NCI-H526 treated with DMSO at 0.1 percent for 48 hours (cell line): Measurements from ENCODE around the gene ZFAND3.

Experiments
- DNase-seq: peaks from one replicate; lab custom pipeline; 2025; lab: John Stamatoyannopoulos, UW

The ZFAND3 gene

GRCh38 chr6:37798436-37799262, 20.9 kb upstream of the ZFAND3 start:
- no peak for DNase-seq

DNA sequence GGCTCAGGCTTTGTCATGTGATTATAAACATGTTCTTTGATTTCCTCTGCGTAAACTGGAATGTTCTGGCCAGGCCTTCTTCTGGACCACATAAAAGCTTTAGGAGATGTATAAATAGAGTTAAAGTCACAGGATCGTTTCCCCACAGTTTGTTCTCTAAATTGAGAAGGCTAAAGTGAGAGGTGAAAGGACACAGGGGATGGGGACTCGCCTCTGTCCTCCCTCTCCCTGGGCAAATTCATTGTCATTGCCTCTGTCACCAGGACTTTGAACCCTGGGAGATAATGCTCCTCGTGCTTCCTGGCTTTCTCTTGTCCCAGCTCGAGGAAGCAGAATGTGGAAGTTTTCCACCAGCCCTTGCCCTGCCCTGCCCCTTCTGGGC, 20.3 kb upstream of the ZFAND3 start:
- no peak for DNase-seq

GRCh38 chr6:37800703-37801604, 18.6 kb upstream of the ZFAND3 start:
- DNase-seq = no peak

DNA sequence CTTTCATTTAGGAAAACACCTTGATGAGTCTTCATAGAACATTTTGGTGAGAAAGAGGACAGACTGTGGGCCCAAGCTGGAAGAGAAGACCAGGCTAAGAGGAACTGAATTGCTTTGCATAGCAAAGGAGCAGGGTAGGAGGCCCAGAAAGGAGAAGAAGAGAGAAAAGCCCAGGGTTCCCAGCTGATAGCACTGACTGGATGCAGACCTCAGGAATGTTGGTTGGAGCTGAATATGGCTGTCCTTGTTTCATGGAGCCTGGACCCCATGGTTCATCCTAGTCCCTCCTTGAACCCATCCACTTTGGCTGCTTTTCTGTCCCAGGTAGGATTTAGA, 18.0 kb upstream of the ZFAND3 start:
- DNase-seq = no peak

- DNase-seq = no peak
Measured at GRCh38 chr6:37802810-37803209, 16.7 kb upstream of the ZFAND3 start.

- DNase-seq = no peak
Measured at GRCh38 chr6:37804586-37804985, 14.9 kb upstream of the ZFAND3 start.

DNA sequence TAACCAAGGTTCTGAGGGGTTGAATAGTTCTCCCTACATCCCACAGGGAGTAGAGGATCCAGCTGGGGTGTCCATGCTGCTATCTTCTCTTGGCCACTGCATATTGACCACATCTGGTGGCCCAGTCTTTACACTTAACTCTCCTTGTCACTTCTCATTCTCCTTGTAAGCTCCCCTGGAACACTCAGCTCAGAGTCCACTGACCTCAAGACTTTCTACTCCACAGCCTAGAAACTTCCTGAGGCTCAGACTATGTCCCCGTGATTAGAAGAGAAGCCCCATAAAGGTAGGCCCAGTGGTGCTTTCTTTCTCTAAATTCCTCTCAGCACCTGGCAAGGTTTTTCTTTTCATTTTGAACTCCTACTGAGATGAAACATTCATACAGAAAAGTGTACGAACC, 13.3 kb upstream of the ZFAND3 start:
- no peak for DNase-seq

- peak; percentile 61 for DNase-seq
Measured at GRCh38 chr6:37807656-37808055, 11.9 kb upstream of the ZFAND3 start.

DNA sequence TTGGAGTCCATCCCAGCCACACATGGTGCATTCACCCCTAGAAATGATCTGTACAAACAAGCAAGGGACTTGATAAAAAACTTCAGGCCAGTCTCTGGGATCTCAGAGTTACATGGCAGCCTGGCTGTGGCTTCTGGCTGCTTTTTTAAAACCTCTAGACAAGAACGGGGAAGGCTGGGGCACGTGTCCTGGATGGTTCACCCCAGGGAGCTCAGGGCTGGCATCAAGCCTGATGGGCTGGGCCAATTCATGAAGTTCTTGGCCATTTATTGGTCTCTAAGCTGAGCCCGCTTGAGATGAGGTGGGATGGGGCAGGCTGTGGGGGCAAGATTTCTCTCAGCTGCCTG, 10.4 kb upstream of the ZFAND3 start:
- DNase-seq = no peak

DNA sequence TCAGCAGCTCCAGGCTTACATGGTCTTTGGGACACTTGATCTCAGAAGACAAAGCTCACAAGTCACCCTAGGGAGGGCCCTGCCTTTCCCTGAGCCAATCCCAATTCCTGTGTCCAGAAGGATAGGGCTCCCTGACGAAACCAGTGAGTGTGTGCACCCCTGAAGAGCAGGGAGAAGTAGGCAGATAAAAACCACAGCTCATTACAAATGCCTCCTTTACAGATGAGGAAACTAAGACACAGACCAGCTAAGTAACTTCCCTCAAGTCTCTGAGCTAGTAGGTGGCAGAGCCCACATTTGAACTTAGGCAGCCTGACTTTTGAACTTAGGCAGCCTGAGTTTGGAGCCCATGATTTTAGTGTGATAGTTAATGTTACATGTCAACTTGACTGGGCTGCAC, 6.7 kb upstream of the ZFAND3 start:
- no peak for DNase-seq

DNA sequence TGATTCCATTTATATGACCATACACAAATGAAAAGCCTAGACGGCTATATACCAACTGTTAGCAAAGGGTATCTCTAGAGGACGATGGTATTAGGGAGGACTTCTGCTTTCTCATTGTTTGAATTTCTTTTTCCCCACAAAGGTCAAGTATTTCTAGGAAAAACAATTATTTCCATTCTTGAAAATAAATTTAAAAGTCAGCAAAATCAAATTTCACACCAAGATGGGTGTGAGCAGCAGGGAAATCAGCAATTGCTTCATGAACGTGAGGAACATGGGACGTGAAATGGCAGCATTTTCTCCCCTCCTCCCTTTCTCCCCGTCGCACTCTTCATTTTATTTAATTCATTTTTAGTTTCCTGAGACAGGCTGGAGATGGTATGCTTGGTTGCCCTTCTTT, 5.2 kb upstream of the ZFAND3 start:
- no peak for DNase-seq

GRCh38 chr6:37816599-37817375, 2.7 kb upstream of the ZFAND3 start:
- DNase-seq = no peak

DNA sequence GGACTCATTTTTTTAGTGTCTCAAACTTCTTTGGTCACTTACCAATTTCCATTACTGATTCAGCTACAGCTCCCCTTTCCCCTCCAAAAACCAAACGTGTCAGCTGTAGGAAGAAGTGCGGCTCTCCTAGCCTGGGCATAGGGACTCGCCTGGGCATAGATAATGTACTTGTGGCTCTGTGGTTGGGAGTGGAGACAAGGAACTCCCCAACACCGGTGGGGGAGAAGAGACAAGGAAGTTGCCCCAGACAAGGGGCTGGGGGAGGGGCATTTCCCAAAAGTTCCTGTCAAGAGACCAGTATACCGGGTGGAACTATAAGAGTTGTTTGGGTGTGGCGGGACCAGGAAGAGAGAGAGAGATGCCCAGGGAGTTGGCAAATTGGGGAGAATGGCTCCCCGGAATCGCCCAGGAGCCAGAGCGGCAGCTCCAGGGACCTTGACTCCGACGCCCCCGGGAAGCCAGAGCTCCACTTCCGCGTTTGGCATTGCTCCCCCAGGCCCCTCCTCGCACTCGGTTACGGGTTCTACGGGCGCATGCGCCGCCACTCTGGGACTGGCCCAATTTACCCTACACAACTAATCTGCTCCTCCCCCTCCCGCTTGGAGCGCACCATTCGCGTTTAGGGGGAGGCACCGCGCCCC, 871 bp upstream of the ZFAND3 start:
- DNase-seq = peak; percentile 94

GRCh38 chr6:37819802-37820717, 533 bp downstream of the ZFAND3 start:
- DNase-seq = no peak

DNA sequence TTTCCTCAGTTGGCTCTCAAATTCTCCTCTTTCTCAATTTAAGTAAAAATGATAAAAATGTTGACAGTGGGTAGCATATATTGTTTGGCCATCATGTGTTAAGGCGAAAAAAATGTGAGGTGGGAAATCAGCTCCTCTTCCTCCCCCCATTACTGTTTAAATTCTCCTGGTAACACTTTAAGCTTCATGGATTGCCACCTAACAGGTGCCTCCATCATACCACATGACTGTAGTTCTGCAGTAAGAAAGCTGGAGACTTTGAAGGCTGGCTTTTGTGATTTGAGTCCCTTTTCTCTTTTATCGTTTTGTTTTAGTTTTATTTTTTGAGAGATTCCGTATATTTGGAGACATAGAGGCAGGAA, 1.2 kb downstream of the ZFAND3 start:
- no peak for DNase-seq

DNA sequence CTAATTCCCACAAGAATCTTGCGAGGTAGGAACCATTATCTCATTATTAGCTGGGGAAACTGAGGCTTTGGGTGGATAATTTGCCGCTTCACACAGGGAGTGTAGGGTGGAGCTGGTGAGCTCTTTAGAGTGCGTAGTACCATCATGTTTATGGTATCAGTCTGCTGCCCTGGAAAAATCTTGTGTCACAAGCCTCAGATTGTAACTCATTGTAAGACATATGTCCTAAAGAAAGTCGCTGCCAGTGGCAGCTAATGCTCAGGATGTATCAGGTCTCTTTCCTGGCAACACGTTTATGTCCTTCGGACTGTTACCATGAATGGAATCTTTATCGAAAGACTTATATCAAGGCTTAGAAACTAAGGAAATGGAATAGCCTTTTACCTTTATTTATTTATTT, 1.9 kb downstream of the ZFAND3 start:
- no peak for DNase-seq

- no peak for DNase-seq
Measured at GRCh38 chr6:37822851-37823682, 3.5 kb downstream of the ZFAND3 start.

- DNase-seq = no peak
Measured at GRCh38 chr6:37824170-37824569, 4.6 kb downstream of the ZFAND3 start.

GRCh38 chr6:37826188-37826587, 6.7 kb downstream of the ZFAND3 start:
- no peak for DNase-seq

- no peak for DNase-seq
Measured at GRCh38 chr6:37826993-37827392, 7.5 kb downstream of the ZFAND3 start.
